HG03064 (cell line): Measurements from ENCODE around the gene SLC35E2B.
"Not testable (repeated sequence)": the region's sequence is repeated elsewhere in the genome, so short reads cannot be mapped to it uniquely, and the experiment has no call there.

Experiments
- ATAC-seq: cut with Tn5 transposase; IDR thresholded peaks from one replicate; pipeline ENCODE4 v1.9.1; 2021; ENCODE audit warnings: low read depth; ENCODE audit not compliant: unreplicated experiment

SLC35E2B gene

GRCh38 chr1:1677718-1678580 is 14.6 kb downstream of the SLC35E2B start:
- peak; percentile 58 for ATAC-seq

- ATAC-seq, result not testable (repeated sequence)
Measured at GRCh38 chr1:1676087-1676486, 16.5 kb downstream of the SLC35E2B start.

- not testable (repeated sequence) for ATAC-seq
Measured at GRCh38 chr1:1675218-1675617, 17.4 kb downstream of the SLC35E2B start.

- ATAC-seq, result not testable (repeated sequence)
Measured at GRCh38 chr1:1674806-1675205, 17.8 kb downstream of the SLC35E2B start.

GRCh38 chr1:1672181-1672965 is 20.2 kb downstream of the SLC35E2B start:
- ATAC-seq, result no peak

GRCh38 chr1:1671365-1672119 is 21.1 kb downstream of the SLC35E2B start:
- no peak for ATAC-seq

GRCh38 chr1:1670866-1671265 is 21.7 kb downstream of the SLC35E2B start:
- ATAC-seq, result no peak

GRCh38 chr1:1669468-1670440 is 22.8 kb downstream of the SLC35E2B start:
- ATAC-seq, result no peak

GRCh38 chr1:1666526-1666925 is 26.1 kb downstream of the SLC35E2B start:
- no peak for ATAC-seq

- ATAC-seq, result no peak
Measured at GRCh38 chr1:1665815-1666251, 26.8 kb downstream of the SLC35E2B start.

GRCh38 chr1:1664941-1665814 is 27.4 kb downstream of the SLC35E2B start:
- ATAC-seq, result no peak

- ATAC-seq, result not testable (repeated sequence)
Measured at GRCh38 chr1:1664318-1664717, 28.3 kb downstream of the SLC35E2B start.

- ATAC-seq, result not testable (repeated sequence)
Measured at GRCh38 chr1:1662830-1663560, 29.6 kb downstream of the SLC35E2B start.

- ATAC-seq, result not testable (repeated sequence)
Measured at GRCh38 chr1:1662392-1662791, 30.2 kb downstream of the SLC35E2B start.

GRCh38 chr1:1658583-1659549 is 33.7 kb downstream of the SLC35E2B start, which contains the start of gene CDK11B:
TSS of gene CDK11B (minus strand) at chr1:1659004. CDS start at chr1:1657485, 1,519 bp downstream.
- ATAC-seq, result peak; percentile 74

GRCh38 chr1:1648265-1648664 is 44.3 kb downstream of the SLC35E2B start:
- not testable (repeated sequence) for ATAC-seq
